ENCODE results near the gene PWP2.
"Not testable (repeated sequence)": the region's sequence is repeated elsewhere in the genome, so short reads cannot be mapped to it uniquely, and the experiment has no call there.

DNA sequence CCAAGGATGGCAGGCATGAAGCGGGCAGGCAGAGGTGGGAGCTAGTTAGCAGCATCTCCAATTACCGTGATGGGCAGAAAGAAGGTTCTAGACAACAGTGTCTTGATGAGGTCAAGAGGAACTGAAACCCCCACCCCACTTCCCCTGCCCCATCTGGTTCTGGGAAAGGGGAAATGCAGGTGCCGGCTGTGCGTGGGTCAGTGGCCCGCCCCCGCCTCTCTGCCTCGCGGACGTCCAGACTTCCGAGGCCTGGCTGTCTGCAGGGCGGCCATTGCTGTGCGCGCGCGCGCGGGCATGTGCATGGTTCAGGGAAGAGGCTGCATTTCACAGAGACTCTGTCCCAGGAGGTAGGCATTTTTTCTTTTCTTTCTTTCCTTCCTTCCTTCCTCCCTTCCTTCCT, 68.0 kb downstream of the PWP2 start:
- not testable (repeated sequence) for TF ChIP-seq ELF4 (IDR thresholded peaks at IDR 0.05); LEF1 (IDR thresholded peaks at IDR 0.05; ENCODE audit: borderline replicate concordance); NFRKB (IDR thresholded peaks at IDR 0.05); FOXK2 (IDR thresholded peaks at IDR 0.05); SP1 (IDR thresholded peaks at IDR 0.05); FOXM1 (IDR thresholded peaks at IDR 0.05; ENCODE audit: borderline replicate concordance); CTBP1 (IDR thresholded peaks at IDR 0.05; ENCODE audit: borderline replicate concordance); HDGF (IDR thresholded peaks at IDR 0.05; ENCODE audit: borderline replicate concordance)

All from HEK293T (cell line).